Measurements from ENCODE around the gene PLXDC2.
A peak's percentile ranks its signal among the peaks of the same experiment; 100 is the strongest.

The PLXDC2 gene

DNA sequence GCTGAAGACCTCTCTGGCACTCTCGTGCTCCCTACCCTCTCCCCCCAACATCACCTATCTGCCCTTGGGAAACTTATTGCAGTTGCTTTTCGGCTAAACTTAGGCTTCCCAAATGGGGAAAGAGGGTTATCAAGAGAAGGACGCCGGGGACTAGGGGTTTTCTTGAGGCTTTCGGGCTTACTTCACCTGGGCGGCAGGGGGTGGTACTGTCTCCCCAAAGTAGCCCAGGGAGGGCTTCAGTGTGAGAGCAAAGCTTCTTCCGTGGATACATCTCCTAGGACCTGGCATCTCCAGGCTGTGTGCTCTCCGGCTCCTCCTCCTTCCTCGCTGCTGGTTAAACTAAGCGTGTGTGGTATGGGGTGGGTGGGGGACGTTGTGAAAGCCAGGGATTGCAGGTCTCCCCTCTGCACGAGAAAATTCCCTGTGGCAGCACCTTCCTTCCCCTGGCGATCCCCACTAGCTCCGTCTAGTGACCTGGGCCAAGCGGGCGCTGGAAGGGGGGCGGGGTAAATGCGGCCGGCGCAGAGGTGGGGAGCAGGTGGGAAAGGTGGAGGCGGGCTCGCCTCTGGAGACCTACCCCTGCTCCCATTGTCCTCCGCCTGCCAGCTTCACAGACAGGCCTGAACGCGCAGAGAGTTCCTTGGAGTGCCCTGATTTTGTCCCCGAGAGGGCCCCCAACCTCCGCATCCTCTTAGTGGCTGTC lies 1.1 kb downstream of the PLXDC2 start:
- DNase-seq, result no peak

GRCh38 chr10:19818876-19819275 lies 2.6 kb downstream of the PLXDC2 start:
- DNase-seq, result no peak

DNA sequence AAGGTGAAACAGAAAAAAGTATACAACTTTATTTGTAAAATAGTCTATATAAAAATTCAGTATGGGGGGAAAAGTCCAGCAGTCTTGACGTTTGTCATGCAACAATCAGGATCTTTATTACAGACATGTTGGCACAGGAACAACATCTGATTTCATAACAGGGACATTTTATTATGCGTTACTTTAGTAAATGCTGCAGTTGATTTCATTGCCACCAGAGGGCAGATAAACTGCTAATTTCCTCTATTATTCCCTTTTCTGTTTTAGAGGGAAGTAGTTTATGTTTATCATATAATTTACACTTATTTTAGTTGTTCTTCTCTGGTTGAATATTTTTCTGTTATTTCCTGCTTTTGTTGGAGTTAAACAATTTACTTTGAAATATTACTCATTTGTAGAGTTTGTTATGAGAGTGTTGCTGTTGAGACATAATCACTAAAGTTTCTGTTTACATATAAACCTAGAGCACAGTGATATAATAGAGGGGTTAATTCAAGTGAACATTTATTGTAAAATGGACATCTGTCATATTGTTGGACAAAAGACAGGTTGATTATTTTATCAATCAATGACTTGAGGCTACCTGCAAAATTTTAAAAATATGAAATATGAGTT lies 3.3 kb downstream of the PLXDC2 start:
- peak; percentile 18 for DNase-seq

DNA sequence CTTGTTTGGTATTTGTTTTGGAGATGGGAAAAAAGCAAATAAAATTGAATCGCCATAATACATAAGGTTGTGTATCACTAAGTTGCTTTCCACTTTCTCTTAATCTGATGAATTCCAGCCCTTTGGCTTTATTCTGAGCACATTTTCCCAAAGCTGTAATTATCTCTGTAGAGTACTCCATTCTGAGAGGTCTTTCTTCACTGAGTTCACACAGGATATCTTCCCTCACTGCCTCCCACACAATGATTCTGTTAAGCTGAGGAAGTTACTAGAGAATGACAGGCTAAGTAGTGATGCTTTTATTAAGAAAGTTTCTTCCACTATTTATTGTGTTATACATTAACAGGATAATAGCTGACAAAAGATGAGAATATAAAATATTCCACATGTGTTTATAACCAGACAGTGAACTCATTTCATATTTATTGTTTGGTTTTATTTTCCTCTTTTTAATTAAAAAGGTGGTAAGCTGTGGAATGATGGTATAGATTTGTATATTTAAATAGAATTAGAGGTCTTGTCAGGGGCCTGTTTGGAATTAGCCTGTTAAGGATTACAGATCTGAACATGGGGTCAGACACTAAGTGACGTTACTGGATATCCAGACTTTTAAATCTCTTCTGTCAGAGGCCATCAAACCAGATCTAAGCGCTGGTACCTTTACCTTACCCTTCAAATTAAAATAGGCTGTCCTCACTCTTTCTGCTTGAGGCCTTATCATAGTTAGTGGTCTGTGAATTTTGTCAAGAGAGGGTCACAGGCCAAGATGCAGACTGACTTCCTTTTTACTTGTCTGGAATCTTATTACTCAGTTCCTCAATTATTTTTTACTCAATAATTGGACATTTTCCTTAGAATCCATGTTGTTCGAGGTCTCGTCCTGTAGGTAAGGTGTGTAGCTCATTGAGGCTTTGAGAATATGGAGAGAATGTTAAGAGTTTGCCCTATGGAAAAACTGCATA lies 8.4 kb downstream of the PLXDC2 start:
- no peak for DNase-seq

DNA sequence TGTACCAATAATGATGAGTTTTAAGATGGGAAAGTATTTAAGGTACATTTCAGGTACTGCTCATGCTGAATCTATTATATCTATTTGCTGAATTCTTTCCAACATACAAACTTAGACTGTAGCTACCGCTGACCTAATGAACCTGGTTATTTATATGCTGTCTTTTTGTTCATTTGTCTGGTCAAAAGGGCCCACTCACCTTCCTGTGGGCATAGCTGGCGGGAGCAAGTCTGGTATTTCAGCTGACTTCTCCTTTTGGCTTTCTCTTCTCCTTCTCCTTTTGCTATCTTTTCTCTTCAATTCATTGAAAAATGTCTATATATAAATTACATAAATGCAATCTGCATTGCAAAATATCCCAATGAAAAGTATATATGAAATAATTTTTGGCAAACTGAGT lies 9.5 kb downstream of the PLXDC2 start:
- no peak for DNase-seq

- no peak for DNase-seq
These were observed 10.5 kb downstream of the PLXDC2 start for GRCh38 chr10:19826712-19827111.

DNA sequence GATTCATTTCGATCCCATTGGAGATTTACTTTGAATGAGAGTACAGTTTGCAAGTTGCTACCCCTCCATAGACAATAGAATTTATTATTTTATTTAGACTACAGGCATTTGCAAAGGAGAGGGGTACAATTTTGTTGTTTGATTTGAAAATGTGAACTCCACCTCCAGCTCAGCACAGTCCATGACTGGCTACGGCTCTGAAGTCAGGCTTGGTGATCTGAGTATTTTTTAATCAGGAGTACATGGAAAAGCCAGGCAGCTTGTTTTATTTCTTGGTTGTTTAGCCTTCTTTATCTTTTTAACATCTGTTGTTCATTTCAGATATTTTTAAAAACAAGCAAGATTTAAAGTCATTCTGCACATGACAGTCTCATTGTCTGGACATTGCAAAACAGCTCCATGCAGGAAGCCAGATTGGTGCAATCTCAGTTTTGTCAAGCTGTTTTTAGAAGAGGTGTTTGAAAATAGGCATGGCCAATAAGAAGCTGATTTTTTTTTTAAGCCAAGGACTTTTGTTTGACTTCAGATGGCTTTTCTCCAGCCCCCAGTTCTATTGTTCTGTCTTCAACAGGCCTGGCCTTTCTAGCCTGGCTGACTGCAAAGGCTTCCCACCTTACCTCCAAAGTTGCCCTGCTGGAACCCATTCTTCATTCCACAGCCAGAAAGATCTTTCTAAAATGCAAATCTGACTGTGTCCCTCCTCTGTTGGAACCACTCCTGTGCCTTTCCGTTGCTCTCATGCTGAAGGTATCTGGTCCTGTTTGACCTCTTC lies 12.2 kb downstream of the PLXDC2 start:
- no peak for DNase-seq

DNA sequence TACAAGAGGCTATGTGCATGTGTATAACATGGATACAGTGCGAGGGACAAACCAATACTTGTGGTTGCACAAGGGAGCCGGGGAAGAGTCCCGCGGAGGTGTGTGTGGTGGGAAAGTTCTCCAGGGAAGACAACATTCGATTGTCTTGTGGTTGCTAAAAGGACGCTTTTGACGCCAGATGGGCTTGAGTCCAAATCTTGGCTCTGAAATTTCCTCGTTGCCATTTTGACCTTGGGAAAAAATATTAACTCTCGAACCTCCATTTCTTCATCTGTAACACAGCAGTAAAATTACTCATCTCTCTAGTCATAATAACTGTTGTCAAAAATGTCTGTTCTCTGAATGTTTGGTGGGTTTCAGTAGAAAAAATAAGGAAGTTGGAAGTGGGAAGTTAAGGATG lies 16.5 kb downstream of the PLXDC2 start:
- no peak for DNase-seq

- peak; percentile 31 for DNase-seq
These were observed 17.1 kb downstream of the PLXDC2 start for GRCh38 chr10:19833170-19833824.

DNA sequence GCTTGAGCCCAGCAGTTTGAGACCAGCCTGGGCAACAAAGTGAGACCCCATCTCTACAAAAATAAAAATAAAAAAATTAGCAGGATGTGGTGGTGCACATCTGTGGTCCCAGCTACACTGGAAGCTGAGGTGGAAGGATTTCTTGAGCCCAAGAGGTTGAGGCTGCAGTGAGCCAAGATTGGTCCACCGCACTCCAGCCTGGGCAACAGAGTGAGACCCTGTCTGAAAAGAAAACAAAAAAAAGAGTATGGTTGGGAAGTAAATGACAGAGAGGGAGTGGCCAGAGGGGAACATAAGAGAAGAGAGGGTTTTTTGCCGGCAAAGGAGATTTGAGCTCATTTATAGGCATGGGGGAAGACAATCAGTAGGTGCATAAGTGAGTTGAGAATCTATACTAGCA lies 19.7 kb downstream of the PLXDC2 start:
- no peak for DNase-seq

DNA sequence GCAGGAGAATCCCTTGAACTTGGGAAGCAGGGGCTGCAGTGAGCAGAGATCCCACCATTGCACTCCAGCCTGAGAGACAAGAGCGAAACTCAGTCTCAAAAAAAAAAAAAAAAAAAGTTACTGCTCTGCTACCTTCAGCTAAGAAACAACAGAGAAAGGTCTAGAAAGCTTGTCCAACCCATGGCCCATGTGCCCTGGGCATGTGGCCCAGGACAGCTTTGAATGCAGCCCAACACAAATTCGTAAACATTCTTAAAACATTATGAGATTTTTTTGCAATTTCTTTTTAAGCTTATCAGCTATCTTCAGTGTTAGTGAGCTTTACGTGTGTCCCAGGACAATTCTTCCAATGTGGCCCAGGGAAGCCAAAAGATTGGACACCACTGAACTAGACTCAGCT lies 22.9 kb downstream of the PLXDC2 start:
- DNase-seq, result no peak

GRCh38 chr10:19839552-19839951 lies 23.3 kb downstream of the PLXDC2 start:
- DNase-seq, result no peak

DNA sequence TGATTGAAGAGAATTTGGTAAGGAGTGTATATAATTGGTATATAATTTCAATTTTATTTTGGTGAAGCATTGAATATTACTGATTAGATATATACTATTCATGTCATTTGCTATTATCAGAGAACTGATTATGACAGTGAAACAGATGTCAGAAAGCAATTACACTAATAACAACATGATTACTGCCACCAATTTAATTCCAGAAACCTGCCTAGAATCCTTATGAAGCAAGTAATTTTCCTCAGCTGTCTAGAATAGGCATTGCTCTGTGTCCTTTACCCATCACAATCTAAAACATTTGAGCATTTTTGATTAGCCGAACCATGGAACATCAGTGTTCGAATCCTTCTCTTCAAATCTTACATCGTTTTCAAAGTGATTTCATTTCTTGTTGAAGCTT lies 24.5 kb downstream of the PLXDC2 start:
- no peak for DNase-seq

- no peak for DNase-seq
These were observed 27.3 kb downstream of the PLXDC2 start for GRCh38 chr10:19843487-19843886.

- DNase-seq, result no peak
These were observed 29.5 kb downstream of the PLXDC2 start for GRCh38 chr10:19845503-19846368.

DNA sequence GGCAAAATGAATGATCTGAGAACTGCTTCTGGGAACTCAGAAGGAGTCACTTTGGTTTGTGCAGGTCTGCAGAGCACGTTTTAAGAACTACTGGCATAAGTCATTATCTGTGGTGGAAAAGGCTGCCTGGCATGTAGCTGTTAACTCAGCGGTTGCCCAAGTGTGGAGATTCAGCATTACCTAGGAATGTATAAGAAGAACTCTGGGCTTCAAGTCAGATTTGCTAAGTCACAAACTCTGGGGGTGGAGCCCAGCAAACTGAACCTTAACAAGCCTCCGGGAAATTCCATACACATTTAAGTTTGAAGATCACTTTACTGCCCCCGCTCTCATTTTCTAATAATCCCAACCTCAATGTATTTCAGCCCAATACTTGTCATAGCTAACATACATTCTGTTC lies 31.1 kb downstream of the PLXDC2 start:
- no peak for DNase-seq

- DNase-seq, result no peak
These were observed 32.2 kb downstream of the PLXDC2 start for GRCh38 chr10:19848226-19848985.

DNA sequence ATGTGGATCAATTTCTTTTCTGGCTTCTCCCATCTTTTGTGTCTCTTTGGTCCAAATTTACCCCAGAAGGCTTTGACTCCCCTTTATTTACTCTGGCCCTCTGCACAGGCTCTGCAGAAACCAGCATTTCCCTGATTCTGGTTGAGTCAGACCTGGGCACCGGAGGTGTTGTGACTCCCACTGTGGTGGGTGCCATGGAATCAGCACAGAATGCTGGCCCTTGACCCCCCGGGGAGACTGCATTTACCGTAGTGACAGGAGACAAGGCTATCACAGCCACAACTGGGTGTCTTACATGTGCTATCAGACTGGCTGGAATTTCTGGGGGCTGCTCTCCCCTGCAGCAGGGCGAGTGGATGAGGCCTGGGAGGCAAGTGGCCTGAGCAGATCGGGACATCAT lies 37.6 kb downstream of the PLXDC2 start:
- DNase-seq, result no peak

DNA sequence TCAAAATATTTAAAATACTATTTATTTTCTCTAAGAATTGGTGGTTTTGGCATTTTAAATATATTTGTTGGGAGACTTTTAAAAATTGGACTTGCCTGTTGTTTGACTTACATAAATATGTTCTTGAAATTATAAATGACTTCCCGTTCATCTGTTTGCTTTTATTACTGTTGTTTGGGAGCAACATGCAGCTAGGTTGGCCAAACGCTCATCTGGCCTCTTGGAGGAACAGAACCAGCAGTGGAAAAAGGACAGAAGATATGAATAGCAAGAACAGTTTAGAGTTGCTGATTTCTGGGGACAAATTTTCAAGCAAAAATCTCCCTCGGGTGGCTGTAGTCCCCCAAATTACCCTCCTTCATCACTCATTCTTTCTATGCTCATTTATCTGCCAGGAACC lies 41.6 kb downstream of the PLXDC2 start:
- no peak for DNase-seq

- DNase-seq, result no peak
These were observed 43.9 kb downstream of the PLXDC2 start for GRCh38 chr10:19860107-19860506.
